ENCODE results near the gene TOR1B.

Gene TOR1B

GRCh38 chr9:129849901-129850300 is 46.9 kb downstream of the TOR1B start:
- no peak for DNase-seq

GRCh38 chr9:129850821-129851550 is 48.0 kb downstream of the TOR1B start:
- no peak for DNase-seq

GRCh38 chr9:129851821-129852220 is 48.8 kb downstream of the TOR1B start:
- no peak for DNase-seq

GRCh38 chr9:129852579-129852978 is 49.6 kb downstream of the TOR1B start:
- no peak for DNase-seq

- DNase-seq, result no peak
These were observed 50.6 kb downstream of the TOR1B start for GRCh38 chr9:129853614-129854013.

GRCh38 chr9:129854588-129855110 is 51.7 kb downstream of the TOR1B start:
- DNase-seq, result no peak

- no peak for DNase-seq
These were observed 54.2 kb downstream of the TOR1B start for GRCh38 chr9:129857207-129857606.

GRCh38 chr9:129858167-129858962 is 55.4 kb downstream of the TOR1B start:
- DNase-seq, result no peak
